HG03457 (cell line): ENCODE measurements around the gene URAD.

Source experiments
- ATAC-seq: cut with Tn5 transposase; IDR thresholded peaks from one replicate; pipeline ENCODE4 v1.9.1; 2021; ENCODE audit warnings: moderate number of reproducible peaks; ENCODE audit not compliant: unreplicated experiment

URAD gene

DNA sequence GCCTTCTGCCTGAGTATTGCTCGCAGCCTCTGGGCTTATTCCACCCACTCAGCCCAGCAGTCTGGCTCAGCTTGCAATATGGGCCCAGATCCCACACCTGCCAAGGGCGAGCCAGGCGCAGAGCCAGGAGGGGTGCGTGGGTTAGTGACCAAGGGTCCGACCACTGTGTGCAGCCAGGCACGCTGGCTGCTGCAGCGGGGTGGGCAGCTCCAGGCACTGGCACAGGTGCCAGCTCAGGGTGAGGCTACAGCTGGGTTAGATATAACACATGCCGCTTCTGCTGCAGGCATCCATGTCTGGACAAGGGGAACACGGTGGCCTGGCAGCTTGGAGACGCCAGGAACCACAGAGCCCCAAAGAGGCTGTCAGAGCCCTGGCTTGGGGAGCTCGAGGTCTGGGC lies 12.6 kb upstream of the URAD start:
- ATAC-seq = no peak

- no peak for ATAC-seq
Observed at GRCh38 chr13:28000567-28000966, 12.1 kb upstream of the URAD start.

- ATAC-seq = no peak
Observed at GRCh38 chr13:27997904-27998522, 9.5 kb upstream of the URAD start.

DNA sequence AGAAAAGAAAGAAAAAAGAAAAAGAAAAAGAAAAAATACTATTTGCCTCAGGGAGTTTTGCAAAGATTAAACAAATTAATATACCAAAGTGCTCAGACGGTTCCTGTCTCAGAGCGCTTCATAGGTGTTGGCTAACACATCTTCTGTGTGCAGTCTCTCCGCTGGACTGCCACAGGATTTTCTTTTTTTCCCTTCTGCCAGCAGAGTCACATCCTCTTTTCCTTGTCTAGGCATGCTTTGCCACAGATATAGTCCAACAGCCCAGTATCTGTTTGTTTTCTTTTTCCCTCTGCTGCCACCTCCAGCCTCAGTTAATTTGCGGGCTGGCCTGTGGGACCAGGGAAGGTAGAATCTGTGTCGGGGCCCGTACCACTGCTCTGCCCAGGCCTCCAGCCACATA lies 3.4 kb upstream of the URAD start:
- ATAC-seq = no peak

DNA sequence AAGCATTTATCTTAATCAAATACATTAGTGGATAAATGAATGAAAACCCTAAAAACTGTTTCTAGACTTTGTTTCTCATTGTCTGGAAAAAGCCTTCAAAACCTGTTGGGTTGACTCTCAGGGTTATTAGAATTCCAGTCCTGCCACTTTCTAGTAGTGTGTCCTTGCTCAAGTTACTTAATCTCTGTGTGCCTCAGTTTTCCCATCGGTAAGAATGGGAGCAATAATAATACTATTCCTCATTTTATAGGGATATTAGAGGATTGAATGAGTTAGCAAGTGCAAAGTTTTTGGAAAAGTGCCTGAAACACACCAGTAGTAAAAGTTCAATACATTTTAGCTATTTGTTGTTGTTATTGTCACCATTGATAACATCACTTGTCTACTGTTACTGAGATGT lies 2.9 kb downstream of the URAD start:
- ATAC-seq = no peak

DNA sequence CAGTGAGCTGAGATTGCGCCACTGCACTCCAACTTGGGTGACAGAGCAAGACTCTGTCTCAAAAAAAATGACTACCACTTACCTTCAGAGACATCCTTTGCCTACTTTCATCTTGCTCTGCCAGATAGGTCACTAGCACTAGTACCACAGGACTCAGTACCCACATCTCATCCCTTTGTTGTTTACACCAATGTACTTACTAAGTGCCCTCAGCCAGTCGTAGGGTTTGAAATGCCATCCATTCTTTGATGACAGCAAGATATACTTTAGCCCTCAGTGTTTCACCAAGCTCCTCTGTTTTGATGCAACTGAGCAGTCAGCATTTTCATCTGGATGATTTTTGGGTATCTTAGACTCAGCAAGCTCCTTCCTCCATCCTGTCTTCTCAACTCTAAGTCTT lies 6.1 kb downstream of the URAD start:
- no peak for ATAC-seq

- no peak for ATAC-seq
Observed at GRCh38 chr13:27981006-27981708, 7.3 kb downstream of the URAD start.

GRCh38 chr13:27980280-27980998 lies 8.1 kb downstream of the URAD start:
- ATAC-seq = no peak

DNA sequence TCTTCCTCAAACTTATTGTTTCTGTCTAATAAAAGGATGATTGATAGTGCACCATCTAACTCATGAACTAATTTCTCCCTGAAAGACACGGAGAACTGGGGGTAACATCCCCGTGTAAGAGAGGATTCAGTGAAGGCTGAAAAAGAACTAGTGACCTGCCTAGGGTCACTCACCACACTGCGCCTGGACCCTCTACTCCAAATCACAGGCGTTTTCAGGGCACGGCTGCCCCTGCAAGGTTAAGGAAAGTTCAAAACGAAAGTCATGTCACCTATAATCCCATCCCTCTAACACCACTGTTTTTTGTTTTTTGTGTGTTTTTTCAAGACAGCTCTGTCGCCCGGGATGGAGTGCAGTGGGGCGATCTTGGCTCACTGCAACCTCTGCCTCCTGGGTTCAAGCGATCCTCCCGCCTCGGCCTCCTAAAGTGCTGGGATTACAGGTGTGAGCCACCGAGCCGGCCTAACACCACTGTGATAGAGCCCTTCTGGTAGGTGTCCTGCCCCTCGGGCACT lies 8.7 kb downstream of the URAD start:
- ATAC-seq = no peak

GRCh38 chr13:27979001-27979643 lies 9.4 kb downstream of the URAD start:
- no peak for ATAC-seq

GRCh38 chr13:27978301-27978968 lies 10.1 kb downstream of the URAD start:
- ATAC-seq = no peak

- ATAC-seq = no peak
Observed at GRCh38 chr13:27977476-27978300, 10.8 kb downstream of the URAD start.

- ATAC-seq = no peak
Observed at GRCh38 chr13:27976362-27977091, 12.0 kb downstream of the URAD start.

- no peak for ATAC-seq
Observed at GRCh38 chr13:27975564-27976361, 12.7 kb downstream of the URAD start.

GRCh38 chr13:27973961-27974662 lies 14.4 kb downstream of the URAD start:
- no peak for ATAC-seq

GRCh38 chr13:27973291-27973690 lies 15.2 kb downstream of the URAD start:
- ATAC-seq = no peak

DNA sequence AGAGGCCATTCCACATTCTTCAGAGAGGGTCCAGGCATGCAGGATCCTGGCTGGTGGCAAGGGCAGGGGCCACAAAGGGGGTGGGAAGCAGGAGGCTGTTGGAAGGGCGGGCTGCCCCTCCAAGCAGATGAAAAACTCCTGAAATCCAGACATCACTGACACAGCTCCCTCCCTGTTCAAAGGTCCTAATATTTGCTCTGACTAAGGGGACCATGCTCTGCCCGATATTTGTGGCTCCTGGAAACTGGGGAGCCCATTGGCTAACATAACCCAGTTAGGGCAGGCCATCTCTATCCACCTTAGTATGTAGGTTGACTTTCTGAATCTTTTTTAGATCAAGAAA lies 16.0 kb downstream of the URAD start:
- no peak for ATAC-seq
